Choroid plexus epithelial cell (primary cell): ENCODE data around the gene SLC8A3.

Experiments
- DNase-seq: peaks from one replicate; pipeline ENCODE4 v3.0.0-alpha.2; 2010; ENCODE audit warnings: low read depth
- H3K4me3 ChIP-seq: 2 replicates; pipeline ENCODE4 v1.5.1; 2011; ENCODE audit warnings: low read depth, mild to moderate bottlenecking, control low read depth, low read length, moderate library complexity
- TF ChIP-seq, protein P1 (sequence below): conservative IDR thresholded peaks from 2 replicates; pipeline ENCODE4 v1.5.1; 2011; ENCODE audit warnings: low read depth, mild to moderate bottlenecking, control low read depth, inconsistent platforms, low read length, moderate library complexity

SLC8A3 gene

DNA sequence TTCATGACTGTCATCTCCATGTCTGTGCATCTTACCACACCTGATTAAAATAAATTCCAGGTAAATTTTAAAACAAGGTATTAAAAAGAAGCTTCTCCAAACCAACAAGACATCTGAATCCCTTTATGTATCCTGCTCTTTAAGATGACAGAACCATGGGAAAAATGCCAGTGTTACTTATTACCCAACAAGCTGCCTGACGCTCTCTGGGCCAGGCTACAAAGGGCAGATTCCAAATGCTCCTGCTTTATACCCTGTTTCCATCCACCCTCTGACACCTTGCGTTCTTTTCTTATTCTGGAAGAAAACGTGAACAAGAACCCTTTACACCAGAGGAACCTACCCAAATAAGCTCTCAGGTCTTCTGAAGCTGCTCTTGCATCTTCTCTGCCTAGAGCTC, 70.7 kb downstream of the SLC8A3 start:
- no peak for DNase-seq
- TF ChIP-seq, protein P1, sequence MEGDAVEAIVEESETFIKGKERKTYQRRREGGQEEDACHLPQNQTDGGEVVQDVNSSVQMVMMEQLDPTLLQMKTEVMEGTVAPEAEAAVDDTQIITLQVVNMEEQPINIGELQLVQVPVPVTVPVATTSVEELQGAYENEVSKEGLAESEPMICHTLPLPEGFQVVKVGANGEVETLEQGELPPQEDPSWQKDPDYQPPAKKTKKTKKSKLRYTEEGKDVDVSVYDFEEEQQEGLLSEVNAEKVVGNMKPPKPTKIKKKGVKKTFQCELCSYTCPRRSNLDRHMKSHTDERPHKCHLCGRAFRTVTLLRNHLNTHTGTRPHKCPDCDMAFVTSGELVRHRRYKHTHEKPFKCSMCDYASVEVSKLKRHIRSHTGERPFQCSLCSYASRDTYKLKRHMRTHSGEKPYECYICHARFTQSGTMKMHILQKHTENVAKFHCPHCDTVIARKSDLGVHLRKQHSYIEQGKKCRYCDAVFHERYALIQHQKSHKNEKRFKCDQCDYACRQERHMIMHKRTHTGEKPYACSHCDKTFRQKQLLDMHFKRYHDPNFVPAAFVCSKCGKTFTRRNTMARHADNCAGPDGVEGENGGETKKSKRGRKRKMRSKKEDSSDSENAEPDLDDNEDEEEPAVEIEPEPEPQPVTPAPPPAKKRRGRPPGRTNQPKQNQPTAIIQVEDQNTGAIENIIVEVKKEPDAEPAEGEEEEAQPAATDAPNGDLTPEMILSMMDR, result no peak
- H3K4me3 ChIP-seq, result no peak overlapping the region

DNA sequence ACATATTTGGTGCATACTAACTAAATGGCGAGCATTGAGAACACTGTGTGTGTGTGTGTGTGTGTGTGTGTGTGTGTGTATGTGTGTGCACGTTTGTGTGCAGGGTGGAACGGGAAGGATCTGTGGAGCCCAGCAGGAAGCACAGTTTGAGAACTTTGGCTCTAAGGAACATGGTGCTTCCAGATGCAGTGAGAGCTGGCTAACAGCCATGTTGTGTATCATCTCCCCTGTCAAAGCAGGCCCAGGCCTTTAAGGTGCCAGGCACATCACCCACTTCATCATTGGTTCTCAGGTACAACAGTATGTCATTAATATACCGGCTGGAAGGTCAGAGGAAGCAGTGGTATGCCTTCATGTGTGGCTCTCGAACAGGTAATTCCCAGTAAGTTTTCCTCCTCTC, 72.5 kb downstream of the SLC8A3 start:
- DNase-seq, result no peak
- no peak overlapping the region for H3K4me3 ChIP-seq
- TF ChIP-seq, protein P1, result no peak

DNA sequence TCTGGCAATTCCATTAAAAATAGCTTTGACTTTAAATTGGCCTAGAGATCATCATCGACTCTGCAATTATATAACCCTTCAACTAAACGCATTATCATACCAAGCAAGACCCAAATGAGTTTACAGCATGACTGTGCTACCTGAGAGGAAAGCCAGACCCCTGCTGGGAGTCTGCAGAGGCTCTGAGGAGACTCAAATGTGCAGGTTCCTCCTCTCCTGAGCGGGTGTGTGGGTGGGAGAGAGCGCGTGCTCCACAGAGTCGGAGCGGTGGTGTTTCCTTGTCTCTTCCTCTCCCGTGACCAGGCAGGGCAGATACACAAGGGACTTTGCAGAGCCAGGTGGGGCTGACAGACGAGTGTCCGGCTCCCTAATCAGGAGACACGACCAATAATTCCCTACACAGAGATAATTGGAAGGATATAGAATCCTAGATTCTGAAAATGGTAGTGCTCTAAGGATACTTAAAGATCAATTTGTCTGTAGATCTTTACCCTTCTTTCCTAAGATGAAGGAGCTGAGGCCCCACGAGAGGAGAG, 74.1 kb downstream of the SLC8A3 start:
- TF ChIP-seq, protein P1, result no peak
- no peak overlapping the region for H3K4me3 ChIP-seq
- no peak for DNase-seq

DNA sequence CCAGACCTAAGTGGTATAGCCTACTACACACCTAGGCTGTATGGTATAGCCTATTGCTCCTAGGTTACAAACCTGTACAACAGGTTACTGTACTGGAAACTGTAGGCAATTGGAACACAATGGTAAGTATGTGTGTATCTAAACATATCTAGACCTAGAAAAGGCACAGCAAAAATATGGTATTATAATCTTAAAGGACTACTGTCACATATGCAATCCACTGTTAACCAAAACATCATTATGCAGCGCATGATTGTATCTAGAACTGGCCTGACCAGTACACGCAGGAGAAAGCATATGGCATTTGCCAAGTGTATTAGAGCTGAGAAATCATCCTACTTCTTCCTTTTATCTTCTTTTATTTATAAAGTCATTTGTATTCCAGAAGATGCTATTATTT, 75.5 kb downstream of the SLC8A3 start:
- no peak for DNase-seq
- TF ChIP-seq, protein P1, result no peak

DNA sequence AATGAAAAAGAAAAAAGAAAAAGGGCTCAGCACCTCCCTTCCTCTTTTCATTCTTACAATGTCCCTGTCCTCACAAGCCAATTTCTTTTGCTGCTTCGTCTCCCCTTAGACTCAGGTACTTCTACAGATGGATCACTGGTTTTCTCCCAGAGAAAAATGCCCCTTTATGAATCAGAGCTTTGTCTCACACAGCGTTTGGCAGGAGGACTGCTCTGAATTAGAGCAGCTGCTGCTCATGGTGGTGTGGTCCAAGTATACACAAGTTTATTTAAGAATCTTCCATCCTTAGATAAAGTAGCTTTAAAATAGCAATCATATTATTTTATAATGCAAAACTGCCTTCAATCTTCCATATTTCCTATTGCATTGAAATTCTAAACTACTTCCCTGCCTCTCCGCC, 80.3 kb downstream of the SLC8A3 start:
- DNase-seq, result no peak
- TF ChIP-seq, protein P1, result no peak
- no peak overlapping the region for H3K4me3 ChIP-seq

More for the DNA sequence above, 75.5 kb downstream of the SLC8A3 start:
- H3K4me3 ChIP-seq, result no peak overlapping the region

DNA sequence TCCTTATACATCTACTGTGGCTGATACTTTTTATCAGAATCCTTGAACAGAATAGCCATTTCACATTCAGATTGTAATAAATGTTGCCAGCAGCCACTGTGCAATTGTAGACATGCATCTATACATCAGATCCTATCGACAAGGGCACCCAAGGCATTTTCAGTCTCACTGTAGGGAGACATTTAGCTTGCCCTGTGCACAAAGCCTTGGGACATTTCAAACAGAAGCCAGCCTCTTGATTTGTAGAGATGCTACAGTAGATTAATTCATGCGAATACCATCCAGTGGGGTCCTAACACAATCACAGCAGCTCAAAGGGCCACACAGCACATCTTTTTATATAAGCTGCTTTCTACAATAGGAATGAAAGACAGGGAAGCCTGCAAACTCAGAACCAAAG, 81.4 kb downstream of the SLC8A3 start:
- no peak overlapping the region for H3K4me3 ChIP-seq
- TF ChIP-seq, protein P1, result no peak
- DNase-seq, result no peak

DNA sequence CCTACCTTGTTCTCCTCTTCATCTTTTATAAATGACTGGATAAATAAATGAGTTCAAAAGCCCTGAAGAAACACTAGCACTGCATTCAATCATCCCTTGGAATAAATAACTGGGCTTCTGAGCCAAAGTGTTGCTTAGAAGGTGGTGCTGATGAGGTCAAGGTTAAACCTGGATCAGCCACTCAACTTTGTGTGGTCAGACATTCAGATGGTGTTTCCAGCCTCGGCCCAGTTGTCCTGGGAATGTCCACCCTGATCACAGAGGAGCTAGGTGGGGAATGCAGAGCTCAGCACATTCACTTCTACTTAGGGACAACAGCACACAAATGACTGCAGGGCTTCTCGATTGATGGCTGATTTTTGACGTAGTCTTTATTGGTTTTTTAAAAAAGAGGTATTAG, 88.7 kb downstream of the SLC8A3 start:
- TF ChIP-seq, protein P1, result no peak
- no peak overlapping the region for H3K4me3 ChIP-seq

More for the DNA sequence above, 88.7 kb downstream of the SLC8A3 start:
- no peak for DNase-seq
